ENCODE data around the gene GAPDHS. TPM values are rescaled to one million over a fixed set of nuclear protein-coding genes. Genes with fewer than 3 reads are reported as not detected.

GAPDHS gene
- total RNA-seq, 6 experiments from 2014 or later, result not detected

- no peaks in the 10 kb centered on the region for H3K36me3 ChIP-seq
- no peak for DNase-seq
- no peak overlapping the region for H3K27ac ChIP-seq
- 47% methylated on average over 3 of the region's 14 CpGs for WGBS (ENCODE audit: insufficient coverage, low coverage, low lambda C conversion rate, missing lambda C conversion rate)
- no peak overlapping the region for H3K4me3 ChIP-seq
- ATAC-seq, result no peak
- no peaks in the 10 kb centered on the region for H3K27me3 ChIP-seq
- intact Hi-C loops (cut with DNase I), result no loop called here
- no peak for TF ChIP-seq POLR2A (IDR thresholded peaks at IDR 0.05)
- no peak for TF ChIP-seq CTCF (IDR thresholded peaks at IDR 0.05)
- no peaks in the 10 kb centered on the region for H3K9me3 ChIP-seq
- H3K4me1 ChIP-seq, result no peaks in the 10 kb centered on the region
Measured at GRCh38 chr19:35553385-35554000, 20.2 kb downstream of the GAPDHS start.

- WGBS (ENCODE audit: insufficient coverage, low coverage, low lambda C conversion rate, missing lambda C conversion rate), result 64% methylated on average over 5 of the region's 5 CpGs
- H3K36me3 ChIP-seq, result no peaks in the 10 kb centered on the region
- H3K9me3 ChIP-seq, result no peaks in the 10 kb centered on the region
- ATAC-seq, result no peak
- no peak for DNase-seq
- no peaks in the 10 kb centered on the region for H3K4me1 ChIP-seq
- H3K4me3 ChIP-seq, result no peak overlapping the region
- no peaks in the 10 kb centered on the region for H3K27me3 ChIP-seq
- intact Hi-C loops (cut with DNase I), result no loop called here
- TF ChIP-seq CTCF (IDR thresholded peaks at IDR 0.05), result no peak
- TF ChIP-seq POLR2A (IDR thresholded peaks at IDR 0.05), result no peak
- no peak overlapping the region for H3K27ac ChIP-seq
Measured at GRCh38 chr19:35554076-35554475, 20.8 kb downstream of the GAPDHS start.

- ATAC-seq, result peak in 2 of 4 donors; percentile 20 to 54
- Histone ChIP-seq H3K36me3 (no peaks in the 10 kb centered on the region), H3K4me1 (no peaks in the 10 kb centered on the region), H3K27me3 (no peaks in the 10 kb centered on the region), H3K9me3 (no peaks in the 10 kb centered on the region), H3K27ac (no peak overlapping the region), H3K4me3 (no peak overlapping the region)
- no peak for DNase-seq
- TF ChIP-seq POLR2A (IDR thresholded peaks at IDR 0.05) (no peak), CTCF (IDR thresholded peaks at IDR 0.05) (peak in 3 of 4 donors; percentile 6 to 12 (median 11))
- 51% methylated on average over 11 of the region's 30 CpGs for WGBS (ENCODE audit: insufficient coverage, low coverage, low lambda C conversion rate, missing lambda C conversion rate)
- intact Hi-C loops (cut with DNase I), result no loop called here
Measured at GRCh38 chr19:35555301-35556005, 22.2 kb downstream of the GAPDHS start.

- DNase-seq, result no peak
- no peak for TF ChIP-seq CTCF (IDR thresholded peaks at IDR 0.05)
- no peak for TF ChIP-seq POLR2A (IDR thresholded peaks at IDR 0.05)
- Histone ChIP-seq H3K27ac (no peak overlapping the region), H3K36me3 (no peaks in the 10 kb centered on the region), H3K4me1 (no peaks in the 10 kb centered on the region), H3K27me3 (no peaks in the 10 kb centered on the region), H3K4me3 (no peak overlapping the region), H3K9me3 (no peaks in the 10 kb centered on the region)
- 72% methylated on average over 7 of the region's 9 CpGs for WGBS (ENCODE audit: insufficient coverage, low coverage, low lambda C conversion rate, missing lambda C conversion rate)
- no peak for ATAC-seq
- intact Hi-C loops (cut with DNase I), result no loop called here
Measured at GRCh38 chr19:35556025-35556590, 22.9 kb downstream of the GAPDHS start.

All from right lobe of liver (tissue), 6 donors.